ENCODE data around the gene EML3. TPM values are rescaled to one million over a fixed set of nuclear protein-coding genes. Genes with fewer than 3 reads are reported as not detected.
"Not testable (repeated sequence)": the region's sequence is repeated elsewhere in the genome, so short reads cannot be mapped to it uniquely, and the experiment has no call there.

The EML3 gene
- total RNA-seq, 1 experiment from 2014 or later = 21.7 TPM

DNA sequence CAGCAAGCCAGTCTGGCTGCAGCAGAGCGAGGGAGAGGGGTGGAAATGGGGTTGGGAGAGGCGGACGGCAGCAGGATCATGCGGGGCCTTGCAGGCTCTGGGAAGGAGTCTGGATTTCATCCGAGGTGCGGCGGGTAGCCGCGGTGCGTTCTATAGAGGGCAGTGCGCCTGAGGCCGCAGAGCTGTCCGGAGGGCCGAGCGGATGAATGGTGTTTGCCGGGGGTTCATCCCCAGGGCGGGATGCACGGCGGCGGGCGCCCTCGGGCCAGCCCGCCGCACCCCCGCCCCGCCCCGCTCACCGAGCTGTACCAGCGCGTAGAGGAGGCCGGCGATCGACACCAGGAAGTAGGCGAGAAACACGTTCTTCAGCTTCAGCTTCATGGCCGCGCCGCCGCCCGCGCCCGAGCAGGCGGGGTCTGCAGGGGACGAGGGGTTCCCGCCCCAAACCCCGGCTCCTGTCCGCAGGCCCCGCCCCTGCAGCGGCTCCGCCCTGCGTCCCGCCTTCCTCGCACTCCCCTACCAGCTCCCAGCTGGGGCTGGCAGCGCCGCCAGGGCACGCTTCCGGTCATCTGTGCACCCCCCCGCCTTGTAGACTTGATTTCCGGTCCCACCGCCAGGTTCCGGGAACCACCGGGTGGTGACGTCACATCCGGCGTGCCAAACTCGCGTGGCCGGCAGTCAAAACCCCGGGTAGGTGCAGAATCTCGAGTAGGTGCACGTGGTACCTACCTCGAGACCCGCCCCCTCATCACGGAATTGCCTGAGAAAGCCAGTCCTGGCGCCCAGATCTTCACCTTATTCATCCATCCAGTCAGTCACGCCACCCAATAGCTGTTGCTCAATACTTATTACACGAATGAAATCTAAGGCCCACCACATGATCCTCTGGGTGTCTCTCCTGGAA is 9.2 kb upstream of the EML3 start, which contains the start of gene B3GAT3:
Gene B3GAT3 (minus strand): TSS at position 420 of the 904 bp plus-strand sequence. CDS start 39 bp downstream, at position 381.
- DNase-seq (ENCODE audit: low read depth) = peak; percentile 98

GRCh38 chr11:62621027-62621566 is 8.5 kb upstream of the EML3 start:
- no peak for DNase-seq (ENCODE audit: low read depth)

GRCh38 chr11:62616957-62617356 is 4.4 kb upstream of the EML3 start:
- DNase-seq (ENCODE audit: low read depth) = not testable (repeated sequence)

GRCh38 chr11:62615521-62615920 is 2.9 kb upstream of the EML3 start:
- DNase-seq (ENCODE audit: low read depth) = no peak

- peak; percentile 60 for DNase-seq (ENCODE audit: low read depth)
These were observed 1.7 kb upstream of the EML3 start for GRCh38 chr11:62614275-62614674.

DNA sequence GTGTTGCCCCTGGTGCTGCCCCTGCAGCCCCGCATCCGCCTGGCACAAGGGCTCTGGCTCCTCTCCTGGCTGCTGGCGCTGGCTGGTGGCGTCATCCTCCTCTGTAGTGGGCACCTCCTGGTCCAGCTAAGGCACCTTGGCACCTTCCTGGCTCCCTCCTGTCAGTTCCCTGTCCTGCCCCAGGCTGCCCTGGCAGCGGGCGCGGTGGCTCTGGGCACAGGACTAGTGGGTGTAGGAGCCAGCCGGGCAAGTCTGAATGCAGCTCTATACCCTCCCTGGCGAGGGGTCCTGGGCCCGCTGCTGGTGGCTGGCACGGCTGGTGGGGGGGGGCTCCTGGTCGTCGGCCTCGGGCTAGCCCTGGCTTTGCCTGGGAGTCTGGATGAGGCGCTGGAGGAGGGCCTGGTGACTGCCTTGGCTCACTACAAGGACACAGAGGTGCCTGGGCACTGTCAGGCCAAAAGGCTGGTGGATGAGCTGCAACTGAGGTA is 760 bp upstream of the EML3 start:
- DNase-seq (ENCODE audit: low read depth) = no peak

- peak; percentile 70 for DNase-seq (ENCODE audit: low read depth)
These were observed 740 bp downstream of the EML3 start for GRCh38 chr11:62611705-62612365.

DNA sequence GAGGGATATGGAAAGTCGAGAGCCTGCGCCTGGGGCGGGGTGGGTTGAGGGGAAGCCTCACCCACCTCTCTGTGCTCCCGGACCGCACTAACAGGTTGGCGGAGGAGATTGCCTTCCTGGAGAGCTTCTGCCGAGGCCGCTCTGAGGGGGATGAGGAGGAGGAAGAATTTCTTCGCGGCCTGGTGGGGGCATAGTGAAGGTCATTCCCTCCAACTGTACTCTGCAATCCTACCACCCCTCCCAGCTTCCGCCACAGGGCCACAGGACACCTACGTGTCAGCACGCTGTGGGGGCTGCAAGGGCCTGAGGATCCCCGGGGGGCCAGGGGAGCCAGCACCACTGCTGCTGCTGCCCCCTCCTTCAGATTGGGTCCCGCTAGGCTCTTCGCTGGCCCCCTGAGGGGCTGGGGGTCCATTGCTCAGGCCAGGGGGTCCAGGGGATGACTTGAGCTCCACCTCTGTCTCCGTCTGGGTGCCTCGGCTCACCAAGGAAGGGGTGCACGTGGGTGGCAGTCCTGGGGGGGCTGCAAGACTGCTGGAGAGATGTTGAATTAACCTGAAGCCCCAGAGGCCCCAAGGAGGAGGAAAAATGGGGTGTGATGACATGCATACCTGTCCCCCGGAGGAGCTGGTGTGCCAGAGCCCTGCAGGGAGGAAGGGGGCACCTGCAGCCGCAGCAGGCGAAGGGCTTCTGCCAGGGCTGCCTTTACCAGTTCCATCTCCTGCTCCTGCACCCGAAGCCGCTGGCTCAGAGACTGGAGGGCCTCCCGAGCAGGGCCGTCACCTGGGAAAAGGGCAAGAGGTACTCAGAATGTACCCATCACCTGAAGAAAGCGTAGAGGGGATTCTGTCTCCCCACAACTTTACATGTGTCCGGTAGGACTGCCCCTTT is 1.5 kb downstream of the EML3 start:
- DNase-seq (ENCODE audit: low read depth) = no peak

DNA sequence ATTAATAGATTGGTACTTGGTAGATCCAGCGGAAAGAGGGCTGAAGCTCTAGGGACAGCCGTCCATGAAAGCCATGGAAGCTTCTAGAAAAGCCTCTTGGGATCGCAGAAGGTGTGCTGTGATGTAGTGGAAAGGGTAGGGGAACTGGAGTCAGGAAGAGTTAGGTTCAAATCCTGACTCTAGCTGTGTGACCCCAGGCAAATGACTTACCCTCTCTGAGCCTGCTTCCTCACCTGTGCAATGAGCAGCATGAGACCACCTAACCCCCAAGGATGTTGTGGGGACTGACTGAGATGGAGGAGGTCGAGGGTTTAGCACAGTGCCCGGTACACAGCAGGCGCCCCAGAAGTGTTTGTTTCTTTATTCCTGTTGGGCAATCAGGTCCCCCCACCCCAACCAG is 2.2 kb downstream of the EML3 start:
- no peak for DNase-seq (ENCODE audit: low read depth)

GRCh38 chr11:62608776-62609175 is 3.8 kb downstream of the EML3 start:
- DNase-seq (ENCODE audit: low read depth) = no peak

GRCh38 chr11:62607714-62608113 is 4.9 kb downstream of the EML3 start:
- DNase-seq (ENCODE audit: low read depth) = no peak

DNA sequence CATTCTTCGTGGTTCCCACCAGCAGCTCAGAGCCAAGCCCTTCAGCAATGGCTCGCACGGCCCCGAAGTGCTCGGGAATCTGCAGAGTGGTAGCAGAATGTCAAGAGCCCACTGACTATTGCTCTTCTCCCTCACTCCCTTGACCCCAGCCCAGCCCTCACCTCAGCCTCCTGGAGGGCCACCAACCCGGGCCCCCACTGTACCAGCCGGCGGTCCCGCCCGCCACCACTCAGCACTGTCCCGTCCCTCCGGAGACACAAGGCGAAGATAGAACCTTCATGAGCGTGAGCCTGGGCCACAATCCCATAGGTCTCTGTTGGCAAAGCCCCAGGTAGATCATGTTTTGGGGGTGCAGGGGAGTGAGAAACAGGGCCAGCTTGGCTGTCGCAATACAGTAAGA is 6.7 kb downstream of the EML3 start:
- no peak for DNase-seq (ENCODE audit: low read depth)

- DNase-seq (ENCODE audit: low read depth) = no peak
These were observed 7.1 kb downstream of the EML3 start for GRCh38 chr11:62605467-62605866.

DNA sequence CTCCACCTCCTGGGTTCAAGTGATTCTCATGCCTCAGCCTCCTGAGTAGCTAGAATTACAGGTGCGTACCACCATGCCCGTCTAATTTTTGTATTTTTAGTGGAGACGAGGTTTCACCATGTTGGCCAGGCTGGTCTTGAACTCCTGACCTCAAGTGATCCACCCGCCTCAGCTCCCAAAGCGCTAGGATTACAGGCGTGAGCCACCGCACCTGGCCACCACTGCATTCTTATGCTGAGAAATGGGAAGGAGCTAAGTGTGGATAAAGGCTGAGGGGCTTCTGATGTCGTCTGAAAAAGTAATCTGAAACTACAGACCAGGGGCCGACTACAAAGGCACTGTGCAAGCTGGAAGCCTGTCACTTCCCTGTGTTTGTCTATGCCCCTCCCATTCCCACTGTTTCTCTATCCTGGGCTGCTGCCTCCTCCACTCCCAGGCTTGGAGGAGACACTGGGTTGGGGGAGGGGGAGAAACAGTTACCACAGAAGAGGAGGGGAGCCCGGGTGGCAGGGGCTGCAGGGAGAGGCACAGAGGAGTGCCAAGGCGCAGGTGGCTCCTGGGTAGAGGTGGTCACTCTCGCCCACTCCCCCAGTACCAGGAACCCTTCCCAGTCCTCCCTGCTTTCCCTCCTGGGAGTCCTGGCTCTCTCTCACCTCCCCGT is 8.0 kb downstream of the EML3 start:
- DNase-seq (ENCODE audit: low read depth) = no peak

DNA sequence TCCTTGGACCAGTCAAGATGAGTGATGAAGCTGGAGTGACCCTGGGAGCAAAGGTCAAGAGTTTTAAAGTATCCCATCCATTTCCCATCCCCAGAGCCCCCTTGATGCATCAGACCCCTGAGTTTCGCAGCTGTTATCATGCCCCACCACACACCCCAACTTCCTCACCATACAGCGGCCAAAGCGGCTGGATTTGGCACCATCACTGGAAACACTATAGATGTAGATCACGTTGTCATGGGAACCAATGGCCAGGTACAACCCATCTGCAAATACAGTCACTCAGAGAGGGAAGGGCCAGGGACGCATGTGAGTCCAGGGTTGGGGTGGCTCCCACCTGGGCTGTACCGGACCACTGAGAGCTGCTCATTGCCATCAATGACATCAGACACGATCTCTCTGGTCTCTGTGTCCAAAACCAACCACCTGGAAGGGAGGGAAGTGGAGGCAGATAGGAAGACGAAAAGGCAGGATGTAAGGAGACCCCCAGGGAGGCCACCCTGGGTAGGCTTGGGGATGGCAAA is 8.7 kb downstream of the EML3 start:
- DNase-seq (ENCODE audit: low read depth) = no peak

DNA sequence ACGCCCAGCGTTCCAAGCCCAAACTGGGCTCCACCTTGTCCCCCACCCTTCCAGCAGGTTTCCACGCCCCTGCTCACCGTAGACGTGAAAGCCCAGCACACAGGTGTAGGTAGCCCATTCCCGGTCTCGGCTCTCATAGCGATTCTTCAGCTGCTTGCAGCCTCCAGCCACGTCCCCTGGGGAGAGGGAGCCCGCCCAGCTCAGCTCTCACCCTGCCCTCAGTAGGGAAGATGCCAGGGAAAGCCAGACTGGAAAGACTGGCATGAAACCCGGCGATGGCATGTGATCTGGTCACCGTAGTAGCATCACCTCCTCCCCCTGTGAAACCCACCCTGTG is 9.5 kb downstream of the EML3 start:
- DNase-seq (ENCODE audit: low read depth) = no peak

DNA sequence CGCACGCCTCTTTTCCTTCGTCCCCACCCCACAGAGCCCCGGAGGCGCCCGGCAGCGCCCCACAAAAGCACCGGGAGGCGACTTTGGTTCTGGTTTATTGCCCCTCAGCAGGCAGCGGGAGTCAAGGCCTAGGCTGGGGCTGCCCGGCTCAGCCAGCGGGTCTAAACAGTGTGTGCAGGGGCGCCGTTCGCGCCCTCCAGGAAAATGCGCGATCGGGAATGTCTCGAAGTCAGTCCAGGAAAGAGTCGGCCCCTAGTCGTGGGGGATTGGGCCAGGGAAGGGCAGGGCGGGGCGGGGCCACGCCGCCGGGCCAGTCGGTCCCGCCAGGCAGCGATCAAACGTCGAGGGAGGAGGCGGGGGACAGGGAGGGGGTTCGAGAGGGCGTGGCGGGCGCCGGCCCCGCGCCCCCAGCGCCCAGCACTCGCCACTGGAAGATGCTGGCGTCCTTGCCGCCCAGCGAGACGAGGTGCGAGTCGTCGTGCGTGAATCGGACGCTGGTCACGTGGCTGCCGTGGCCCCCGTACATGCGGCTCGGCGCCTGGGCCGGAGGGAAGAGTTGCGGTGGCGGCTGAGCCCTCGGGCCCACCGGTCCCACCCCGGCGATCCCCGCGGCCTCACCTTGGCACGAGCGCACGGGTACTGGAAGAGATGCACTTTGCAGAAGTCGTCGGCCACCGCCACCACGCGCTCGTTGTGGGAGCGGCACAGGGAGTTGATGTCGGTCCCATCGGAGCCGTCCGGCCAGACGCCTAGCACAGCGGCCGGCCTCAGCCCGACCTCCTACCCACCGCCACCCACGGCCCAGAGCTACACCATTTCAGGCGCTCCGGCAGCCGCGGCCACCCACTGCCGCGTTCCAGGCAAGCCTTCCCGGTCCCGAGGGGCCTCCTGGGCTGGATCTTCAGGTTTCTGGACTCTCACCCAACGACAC is 10.2 kb downstream of the EML3 start:
- no peak for DNase-seq (ENCODE audit: low read depth)

DNA sequence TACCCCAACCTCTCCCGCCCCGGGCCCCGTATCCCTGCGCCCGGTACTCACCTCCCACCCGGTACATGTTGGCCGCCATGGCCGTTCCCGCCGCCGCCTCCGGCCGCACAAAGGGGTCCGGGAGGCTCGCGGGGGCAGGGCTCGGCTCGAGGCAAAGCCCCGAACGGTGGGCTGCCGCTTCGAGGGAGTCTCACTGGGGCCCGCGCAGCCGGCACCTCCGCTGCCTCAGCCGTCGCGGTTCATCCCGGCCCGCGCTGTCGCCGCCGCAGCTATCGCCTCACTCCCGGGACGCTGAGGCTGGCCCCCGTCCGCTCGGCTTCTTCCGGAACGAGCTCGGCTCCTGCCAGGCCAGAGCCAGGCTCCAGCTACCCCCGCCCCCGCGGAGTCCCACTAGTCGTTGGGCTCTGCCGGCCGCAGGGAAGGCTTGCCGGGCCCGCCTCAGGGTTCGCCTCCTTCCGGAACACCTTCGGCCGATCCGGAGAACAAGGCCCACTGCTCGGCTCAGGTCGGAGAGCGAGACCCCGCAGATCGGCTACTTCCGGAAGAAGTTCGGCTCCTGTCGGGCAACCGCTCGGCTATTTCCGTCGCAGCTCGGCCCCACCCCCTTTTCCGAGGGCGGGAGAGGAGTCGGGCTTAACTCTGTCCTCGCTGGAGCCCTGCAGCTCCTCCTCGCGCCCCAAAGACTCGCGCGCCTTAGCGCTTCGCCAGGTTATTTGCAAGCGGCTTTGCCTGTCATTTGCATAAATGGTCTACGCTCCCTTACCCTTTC is 11.0 kb downstream of the EML3 start, which contains the start of gene MTA2:
Gene MTA2 (minus strand): TSS at position 494 of the 769 bp plus-strand sequence. CDS start 415 bp downstream, at position 79.
- DNase-seq (ENCODE audit: low read depth) = peak; percentile 97

DNA sequence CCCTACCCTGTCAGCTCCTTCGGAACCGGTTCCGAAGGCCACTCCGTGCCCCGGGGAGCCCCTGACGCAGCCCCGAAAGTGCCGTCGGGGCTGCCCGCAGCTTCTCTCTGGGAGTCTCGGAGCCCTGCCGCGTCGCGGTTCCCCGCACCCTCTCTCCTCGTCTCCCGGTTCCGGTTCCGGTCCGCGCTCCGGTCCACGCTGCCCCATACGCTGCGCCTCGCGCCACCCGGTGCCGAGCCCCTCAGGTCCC is 11.5 kb downstream of the EML3 start:
- DNase-seq (ENCODE audit: low read depth) = peak; percentile 42
